ENCODE results near the gene GPAT3. TPM values are rescaled to one million over a fixed set of nuclear protein-coding genes. Genes with fewer than 3 reads are reported as not detected.

The GPAT3 gene
- total RNA-seq, 1 donor from 2014 or later, result 9.1 TPM

DNA sequence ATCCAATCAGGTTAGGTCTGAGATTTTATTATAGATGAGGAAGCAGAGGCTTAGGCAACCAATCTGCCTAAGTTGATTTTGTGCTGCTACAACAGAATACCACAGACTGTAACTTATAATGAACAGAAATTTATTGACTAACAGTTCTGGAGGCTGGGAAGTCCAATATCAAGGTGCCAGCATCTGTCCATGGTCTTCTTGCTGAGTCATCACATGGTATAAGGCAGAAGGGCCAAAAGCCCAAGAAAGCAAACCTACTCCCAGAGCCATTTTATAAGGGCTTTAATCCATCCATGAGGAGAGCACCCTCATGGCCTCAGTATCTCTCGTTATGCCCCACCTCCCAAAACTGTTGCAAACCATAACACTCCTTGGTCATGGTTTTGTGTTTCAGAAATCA lies 55.8 kb downstream of the GPAT3 start:
- no peak for DNase-seq (ENCODE audit: low read depth)
- no peaks in the 10 kb centered on the region for H3K36me3 ChIP-seq (ENCODE audit: control insufficient read depth, insufficient read depth, low read length)
- TF ChIP-seq, protein P1, sequence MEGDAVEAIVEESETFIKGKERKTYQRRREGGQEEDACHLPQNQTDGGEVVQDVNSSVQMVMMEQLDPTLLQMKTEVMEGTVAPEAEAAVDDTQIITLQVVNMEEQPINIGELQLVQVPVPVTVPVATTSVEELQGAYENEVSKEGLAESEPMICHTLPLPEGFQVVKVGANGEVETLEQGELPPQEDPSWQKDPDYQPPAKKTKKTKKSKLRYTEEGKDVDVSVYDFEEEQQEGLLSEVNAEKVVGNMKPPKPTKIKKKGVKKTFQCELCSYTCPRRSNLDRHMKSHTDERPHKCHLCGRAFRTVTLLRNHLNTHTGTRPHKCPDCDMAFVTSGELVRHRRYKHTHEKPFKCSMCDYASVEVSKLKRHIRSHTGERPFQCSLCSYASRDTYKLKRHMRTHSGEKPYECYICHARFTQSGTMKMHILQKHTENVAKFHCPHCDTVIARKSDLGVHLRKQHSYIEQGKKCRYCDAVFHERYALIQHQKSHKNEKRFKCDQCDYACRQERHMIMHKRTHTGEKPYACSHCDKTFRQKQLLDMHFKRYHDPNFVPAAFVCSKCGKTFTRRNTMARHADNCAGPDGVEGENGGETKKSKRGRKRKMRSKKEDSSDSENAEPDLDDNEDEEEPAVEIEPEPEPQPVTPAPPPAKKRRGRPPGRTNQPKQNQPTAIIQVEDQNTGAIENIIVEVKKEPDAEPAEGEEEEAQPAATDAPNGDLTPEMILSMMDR (IDR thresholded peaks at IDR 0.05; ENCODE audit: insufficient read depth, low read length, poor library complexity, severe bottlenecking), result no peak
- no peak overlapping the region for H3K4me3 ChIP-seq (ENCODE audit: low read depth, low read length)
- H3K27me3 ChIP-seq (ENCODE audit: control insufficient read depth, insufficient read depth, low read length), result no peaks in the 10 kb centered on the region

DNA sequence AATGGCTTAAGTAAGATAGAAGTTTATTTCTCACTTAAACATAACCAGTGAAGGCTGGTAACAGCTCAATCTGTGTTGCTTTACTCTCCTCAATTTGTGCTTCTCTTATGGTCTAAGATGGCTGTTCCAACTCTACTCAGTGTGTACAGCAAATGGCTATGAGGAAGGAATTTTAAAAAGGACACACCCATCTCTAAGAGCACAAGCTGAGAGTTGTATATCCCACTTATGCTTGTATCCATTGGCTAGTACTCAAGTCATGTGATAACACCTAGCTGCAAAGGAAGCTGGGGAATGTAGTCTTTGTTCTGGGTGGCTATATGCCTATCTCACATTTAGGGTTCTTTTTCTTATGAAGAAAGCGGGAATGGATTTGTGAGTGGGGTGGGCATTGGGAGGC lies 63.3 kb downstream of the GPAT3 start:
- H3K27me3 ChIP-seq (ENCODE audit: control insufficient read depth, insufficient read depth, low read length), result no peaks in the 10 kb centered on the region
- no peak for DNase-seq (ENCODE audit: low read depth)
- H3K36me3 ChIP-seq (ENCODE audit: control insufficient read depth, insufficient read depth, low read length), result no peaks in the 10 kb centered on the region
- TF ChIP-seq, protein P1 (IDR thresholded peaks at IDR 0.05; ENCODE audit: insufficient read depth, low read length, poor library complexity, severe bottlenecking), result no peak
- H3K4me3 ChIP-seq (ENCODE audit: low read depth, low read length), result no peak overlapping the region

DNA sequence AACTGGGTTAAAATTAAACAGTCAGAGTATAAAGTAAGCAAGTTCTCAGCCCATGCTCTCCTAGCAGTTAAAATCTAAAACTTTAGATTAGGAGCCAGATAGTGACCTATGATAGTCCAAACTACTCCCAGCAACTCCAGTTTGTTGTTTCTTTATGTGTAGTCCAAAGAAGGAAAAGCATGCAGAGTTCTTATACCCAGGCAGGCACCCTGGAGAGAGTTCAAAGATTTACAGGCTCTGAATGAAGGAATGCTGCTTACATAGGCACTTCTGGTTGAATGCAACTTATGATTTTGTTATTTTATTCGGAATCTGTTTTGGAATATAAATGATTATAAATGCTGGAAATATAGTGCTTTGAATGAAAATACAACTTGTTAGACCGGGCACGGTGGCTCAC lies 67.2 kb downstream of the GPAT3 start:
- TF ChIP-seq, protein P1 (IDR thresholded peaks at IDR 0.05; ENCODE audit: insufficient read depth, low read length, poor library complexity, severe bottlenecking), result no peak
- DNase-seq (ENCODE audit: low read depth), result no peak
- Histone ChIP-seq H3K36me3 (ENCODE audit: control insufficient read depth, insufficient read depth, low read length) (no peaks in the 10 kb centered on the region), H3K4me3 (ENCODE audit: low read depth, low read length) (no peak overlapping the region), H3K27me3 (ENCODE audit: control insufficient read depth, insufficient read depth, low read length) (no peaks in the 10 kb centered on the region)

DNA sequence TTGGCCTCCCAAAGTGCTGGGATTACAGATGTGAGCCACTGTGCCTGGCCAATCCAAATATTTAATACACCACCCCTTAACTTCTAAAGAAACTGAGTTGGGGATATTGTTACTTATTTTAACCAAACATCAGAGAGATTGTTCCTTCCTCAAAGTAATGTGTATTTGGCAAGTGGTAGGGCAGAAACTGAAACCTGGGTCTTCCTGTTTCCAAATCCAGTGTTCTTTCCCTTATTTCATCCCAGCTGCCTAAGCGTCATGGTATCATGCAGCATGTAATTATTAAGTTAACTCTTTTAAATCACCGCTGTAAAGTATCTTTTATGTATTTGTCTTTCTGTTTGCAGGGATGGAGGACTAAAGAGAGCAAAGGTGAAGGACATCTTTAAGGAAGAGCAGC lies 68.4 kb downstream of the GPAT3 start:
- DNase-seq (ENCODE audit: low read depth), result no peak
- Histone ChIP-seq H3K27me3 (ENCODE audit: control insufficient read depth, insufficient read depth, low read length) (no peaks in the 10 kb centered on the region), H3K4me3 (ENCODE audit: low read depth, low read length) (no peak overlapping the region), H3K36me3 (ENCODE audit: control insufficient read depth, insufficient read depth, low read length) (no peaks in the 10 kb centered on the region)
- TF ChIP-seq, protein P1 (IDR thresholded peaks at IDR 0.05; ENCODE audit: insufficient read depth, low read length, poor library complexity, severe bottlenecking), result no peak

DNA sequence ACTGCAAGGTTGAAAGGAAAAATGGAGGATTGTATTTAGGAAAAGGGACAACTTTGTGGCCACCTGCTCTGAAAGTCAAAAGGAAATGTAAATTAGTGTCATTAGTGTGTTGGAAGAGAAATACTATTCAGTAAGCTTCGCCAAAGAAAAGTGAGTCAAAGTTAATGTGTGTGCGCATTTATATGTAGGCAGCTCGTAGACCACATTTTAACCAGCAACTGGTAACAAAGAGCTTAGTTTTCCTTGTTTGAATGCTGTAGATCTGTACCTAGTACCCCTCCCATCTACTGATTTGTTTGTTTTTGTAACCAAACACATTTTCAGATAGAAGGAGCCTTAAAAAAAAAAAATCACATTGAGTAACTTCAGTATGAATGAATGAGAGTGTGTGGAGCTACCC lies 69.3 kb downstream of the GPAT3 start:
- H3K27me3 ChIP-seq (ENCODE audit: control insufficient read depth, insufficient read depth, low read length), result no peaks in the 10 kb centered on the region
- TF ChIP-seq, protein P1 (IDR thresholded peaks at IDR 0.05; ENCODE audit: insufficient read depth, low read length, poor library complexity, severe bottlenecking), result no peak
- DNase-seq (ENCODE audit: low read depth), result no peak
- H3K4me3 ChIP-seq (ENCODE audit: low read depth, low read length), result no peak overlapping the region
- H3K36me3 ChIP-seq (ENCODE audit: control insufficient read depth, insufficient read depth, low read length), result no peaks in the 10 kb centered on the region

DNA sequence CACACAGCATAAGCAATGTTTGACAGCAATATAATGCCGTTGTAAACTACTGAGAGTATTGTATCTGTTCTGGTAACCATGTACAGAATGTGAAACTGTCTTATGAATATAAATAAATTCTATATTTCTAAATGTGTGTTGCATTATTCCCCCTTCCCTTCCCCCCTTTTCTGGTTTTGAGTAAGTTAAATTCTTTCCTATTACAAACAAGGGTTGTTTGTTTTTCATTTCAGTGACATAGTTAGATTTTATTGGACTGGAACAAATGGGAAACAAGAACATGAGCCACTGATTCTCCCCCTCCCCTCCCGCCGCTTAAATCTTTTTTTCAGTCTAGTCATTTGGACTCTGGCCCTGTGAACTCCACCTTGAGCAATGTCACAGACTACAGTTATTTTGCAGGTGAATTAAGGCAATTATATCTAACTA lies 69.8 kb downstream of the GPAT3 start:
- TF ChIP-seq, protein P1 (IDR thresholded peaks at IDR 0.05; ENCODE audit: insufficient read depth, low read length, poor library complexity, severe bottlenecking), result no peak
- Histone ChIP-seq H3K27me3 (ENCODE audit: control insufficient read depth, insufficient read depth, low read length) (no peaks in the 10 kb centered on the region), H3K4me3 (ENCODE audit: low read depth, low read length) (no peak overlapping the region), H3K36me3 (ENCODE audit: control insufficient read depth, insufficient read depth, low read length) (no peaks in the 10 kb centered on the region)
- DNase-seq (ENCODE audit: low read depth), result no peak
